H1 (cell line): ENCODE measurements around the gene TEKTIP1. TPM values are rescaled to one million over a fixed set of nuclear protein-coding genes. Genes with fewer than 3 reads are reported as not detected.

ENCODE experiments used
- MAFK ChIP-seq: IDR thresholded peaks from 2 replicates; pipeline ENCODE4 v1.6.1; 2012; ENCODE audit warnings: low read depth, mild to moderate bottlenecking, improper control_type of control experiment, low read length
- POLR2A ChIP-seq, 2 experiments: IDR thresholded peaks; 1 replicate in 1 of 2; 2 replicates in 1 of 2; pipeline ENCODE4 v1.6.1; 2011; ENCODE audit warnings: low read depth in 2 of 2, low read length in 2 of 2, mild to moderate bottlenecking in 2 of 2; ENCODE audit errors: control extremely low read depth in 1 of 2
- RXRA ChIP-seq: IDR thresholded peaks from 2 replicates; pipeline ENCODE4 v1.6.1; 2011; ENCODE audit warnings: low read depth, mild to moderate bottlenecking, low read length, moderate library complexity; ENCODE audit not compliant: insufficient read depth
- SIN3A ChIP-seq, 2 experiments: IDR thresholded peaks in 1 of 2; conservative IDR thresholded peaks in 1 of 2; 2 replicates each; pipeline ENCODE4 v1.6.1; 2011 to 2012; ENCODE audit warnings: low read length in 2 of 2, improper control_type of control experiment in 1 of 2, low read depth in 1 of 2, mild to moderate bottlenecking in 1 of 2
- polyA plus RNA-seq, 7 experiments: library from polyadenylated mRNA; depleted of rRNA in 3 of 7; stranded (reverse) in 5 of 7; unstranded in 2 of 7; fragments of >200 nt in 5 of 7; fragments of 200-250 nt in 2 of 7; gene quantifications; 1 replicate in 5 of 7; 2 replicates in 1 of 7; 4 replicates in 1 of 7; pipeline versions ENCODE4 v1.2.1 to v1.2.3, GENCODE V29; 2011 to 2013; ENCODE audit warnings: missing spikeins in 2 of 7, mixed read lengths in 2 of 7
- total RNA-seq: library from RNA; stranded (reverse); fragmentation: NEBNext Ultra II Directional; extraction: Animal tissue kit (Norgen Biotek cat#: 25700); gene quantifications from 2 replicates; pipeline ENCODE4 v1.2.1, GENCODE V29; 2021

TEKTIP1 gene
- total and polyA plus RNA-seq, 2 of the 8 experiments (the other 6 are each of a cell fraction or from before 2014, with no cell fraction given) = 1.1 TPM; not detected in 1

DNA sequence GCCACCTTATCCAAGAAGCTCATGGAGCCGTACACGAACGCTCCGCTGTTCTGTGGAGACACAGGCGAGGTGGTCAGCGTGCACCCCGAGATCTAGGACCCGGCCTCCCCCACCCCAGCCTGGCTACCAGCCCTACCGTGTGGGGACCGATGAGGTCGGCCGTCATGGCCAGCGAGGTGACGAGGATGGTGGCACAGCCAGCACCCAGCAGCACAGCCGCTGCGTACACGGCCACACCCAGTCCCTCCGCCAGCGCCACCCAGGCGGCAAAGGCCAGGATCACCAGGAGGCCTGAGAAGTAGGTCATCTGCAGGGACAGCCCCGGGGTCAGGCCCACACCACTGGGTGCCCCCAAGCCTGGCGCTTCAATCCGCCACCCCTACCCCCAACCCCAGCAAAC lies 7.1 kb downstream of the TEKTIP1 start (continued):
- TF ChIP-seq RXRA (no peak), MAFK (no peak), SIN3A (conservative IDR thresholded peaks at IDR 0.05 in 1 of 2, IDR thresholded peaks at IDR 0.05 in 1 of 2; ENCODE audit: low read depth in 1 of 2, low read length in 2 of 2) (no peak), POLR2A (IDR thresholded peaks at IDR 0.05; ENCODE audit: control extremely low read depth in 1 of 2, low read depth in 2 of 2, low read length in 2 of 2) (no peak)
- TF ChIP-seq, all 59 proteins: peak for 0
